Measurements from ENCODE around the gene WNT8B.

Gene WNT8B

GRCh38 chr10:100477970-100478369 lies 15.2 kb downstream of the WNT8B start:
- TF ChIP-seq EZH2phosphoT487 (IDR thresholded peaks at IDR 0.05; ENCODE audit: borderline replicate concordance) (no peak), CTCF (conservative IDR thresholded peaks at IDR 0.05; ENCODE audit: low read length) (no peak)
- Histone ChIP-seq H3K79me2 (ENCODE audit: insufficient read depth, low read length) (no peaks in the 10 kb centered on the region), H3K4me2 (ENCODE audit: low read depth, low read length, poor library complexity, severe bottlenecking) (no peak overlapping the region), H3K27me3 (ENCODE audit: insufficient read depth, low read length, poor library complexity, severe bottlenecking) (no peaks in the 10 kb centered on the region), H3K9me3 (ENCODE audit: insufficient read depth, low read depth, low read length) (no peaks in the 10 kb centered on the region), H4K20me1 (ENCODE audit: insufficient read depth, low read length, poor library complexity, severe bottlenecking) (no peaks in the 10 kb centered on the region), H3K4me3 (ENCODE audit: low read length, poor library complexity, severe bottlenecking) (no peak overlapping the region), H3K9me2 (replicated peaks; ENCODE audit: low read depth, low read length) (no peaks in the 10 kb centered on the region), H2AFZ (ENCODE audit: low read length) (no peak overlapping the region), H3F3A (ENCODE audit: low read depth) (no peaks in the 10 kb centered on the region), H3K4me1 (ENCODE audit: insufficient read depth, low read length, poor library complexity, severe bottlenecking) (peaks cover 25% of the 10 kb centered on the region), H3K36me3 (ENCODE audit: insufficient read depth, low read length) (no peaks in the 10 kb centered on the region), H3K9ac (ENCODE audit: low read depth, low read length, poor library complexity, severe bottlenecking) (no peak overlapping the region)

GRCh38 chr10:100479037-100479436 lies 16.2 kb downstream of the WNT8B start:
- Histone ChIP-seq H3K9ac (ENCODE audit: low read depth, low read length, poor library complexity, severe bottlenecking) (no peak overlapping the region), H2AFZ (ENCODE audit: low read length) (no peak overlapping the region), H3K4me3 (ENCODE audit: low read length, poor library complexity, severe bottlenecking) (no peak overlapping the region), H3K79me2 (ENCODE audit: insufficient read depth, low read length) (no peaks in the 10 kb centered on the region), H3K36me3 (ENCODE audit: insufficient read depth, low read length) (no peaks in the 10 kb centered on the region), H4K20me1 (ENCODE audit: insufficient read depth, low read length, poor library complexity, severe bottlenecking) (no peaks in the 10 kb centered on the region), H3K9me2 (replicated peaks; ENCODE audit: low read depth, low read length) (no peaks in the 10 kb centered on the region), H3F3A (ENCODE audit: low read depth) (no peaks in the 10 kb centered on the region), H3K27me3 (ENCODE audit: insufficient read depth, low read length, poor library complexity, severe bottlenecking) (no peaks in the 10 kb centered on the region), H3K4me2 (ENCODE audit: low read depth, low read length, poor library complexity, severe bottlenecking) (peak overlapping the region; percentile 33), H3K9me3 (ENCODE audit: insufficient read depth, low read depth, low read length) (no peaks in the 10 kb centered on the region), H3K4me1 (ENCODE audit: insufficient read depth, low read length, poor library complexity, severe bottlenecking) (peaks cover 35% of the 10 kb centered on the region)
- TF ChIP-seq CTCF (conservative IDR thresholded peaks at IDR 0.05; ENCODE audit: low read length) (no peak), EZH2phosphoT487 (IDR thresholded peaks at IDR 0.05; ENCODE audit: borderline replicate concordance) (no peak)

- Histone ChIP-seq H3K4me3 (ENCODE audit: low read length, poor library complexity, severe bottlenecking) (no peak overlapping the region), H3K36me3 (ENCODE audit: insufficient read depth, low read length) (peaks cover 5% of the 10 kb centered on the region; the same call in 1 of the 2 replicates), H3K4me2 (ENCODE audit: low read depth, low read length, poor library complexity, severe bottlenecking) (no peak overlapping the region), H3K9me3 (ENCODE audit: insufficient read depth, low read depth, low read length) (no peaks in the 10 kb centered on the region), H3K4me1 (ENCODE audit: insufficient read depth, low read length, poor library complexity, severe bottlenecking) (peaks cover 35% of the 10 kb centered on the region), H3K9ac (ENCODE audit: low read depth, low read length, poor library complexity, severe bottlenecking) (no peak overlapping the region), H3K27me3 (ENCODE audit: insufficient read depth, low read length, poor library complexity, severe bottlenecking) (no peaks in the 10 kb centered on the region), H3F3A (ENCODE audit: low read depth) (no peaks in the 10 kb centered on the region), H3K79me2 (ENCODE audit: insufficient read depth, low read length) (no peaks in the 10 kb centered on the region), H2AFZ (ENCODE audit: low read length) (no peak overlapping the region), H3K9me2 (replicated peaks; ENCODE audit: low read depth, low read length) (no peaks in the 10 kb centered on the region), H4K20me1 (ENCODE audit: insufficient read depth, low read length, poor library complexity, severe bottlenecking) (no peaks in the 10 kb centered on the region)
- TF ChIP-seq CTCF (conservative IDR thresholded peaks at IDR 0.05; ENCODE audit: low read length) (no peak), EZH2phosphoT487 (IDR thresholded peaks at IDR 0.05; ENCODE audit: borderline replicate concordance) (no peak)
Measured at GRCh38 chr10:100480002-100480401, 17.2 kb downstream of the WNT8B start.
